ENCODE results near the gene NCL.

The NCL gene

GRCh38 chr2:231454361-231454791, 9.9 kb downstream of the NCL start:
- no peak overlapping the region for H3K9ac ChIP-seq (ENCODE audit: low read length)
- no peak for TF ChIP-seq CTCF (IDR thresholded peaks at IDR 0.05; ENCODE audit: insufficient read depth, low read length, poor library complexity, severe bottlenecking)
- TF ChIP-seq EZH2phosphoT487 (conservative IDR thresholded peaks at IDR 0.05; ENCODE audit: low read length): no peak
- H4K20me1 ChIP-seq (ENCODE audit: low read depth, low read length): peaks cover 32% of the 10 kb centered on the region
- no peak overlapping the region for H2AFZ ChIP-seq (ENCODE audit: low read depth, low read length, severe bottlenecking)
- no peak overlapping the region for H3K27ac ChIP-seq (ENCODE audit: low read depth, low read length)
- H3K4me3 ChIP-seq (ENCODE audit: insufficient read depth, low read length, poor library complexity, severe bottlenecking): no peak overlapping the region
- no peaks in the 10 kb centered on the region for H3K79me2 ChIP-seq (ENCODE audit: insufficient read depth, low read length)
- peaks cover 45% of the 10 kb centered on the region for H3K36me3 ChIP-seq (ENCODE audit: low read length)
- H3K9me2 ChIP-seq (replicated peaks; ENCODE audit: insufficient read depth, low read length): no peaks in the 10 kb centered on the region
- no peaks in the 10 kb centered on the region for H3K27me3 ChIP-seq (ENCODE audit: low read length)
- no peaks in the 10 kb centered on the region for H3K9me3 ChIP-seq (ENCODE audit: insufficient read depth, low read length)
- H3F3A ChIP-seq (ENCODE audit: insufficient read depth): peaks cover 92% of the 10 kb centered on the region
- no peak overlapping the region for H3K4me2 ChIP-seq (ENCODE audit: low read depth, low read length, poor library complexity, severe bottlenecking)

GRCh38 chr2:231452799-231453508, 11.3 kb downstream of the NCL start:
- H4K20me1 ChIP-seq (ENCODE audit: low read depth, low read length): peaks cover 21% of the 10 kb centered on the region

GRCh38 chr2:231450548-231450989, 13.7 kb downstream of the NCL start:
- Histone ChIP-seq H3K9me2 (replicated peaks; ENCODE audit: insufficient read depth, low read length) (no peaks in the 10 kb centered on the region), H3K79me2 (ENCODE audit: insufficient read depth, low read length) (no peaks in the 10 kb centered on the region), H3K9me3 (ENCODE audit: insufficient read depth, low read length) (no peaks in the 10 kb centered on the region), H3F3A (ENCODE audit: insufficient read depth) (peaks cover 58% of the 10 kb centered on the region), H3K4me2 (ENCODE audit: low read depth, low read length, poor library complexity, severe bottlenecking) (no peak overlapping the region), H3K4me3 (ENCODE audit: insufficient read depth, low read length, poor library complexity, severe bottlenecking) (no peak overlapping the region), H4K20me1 (ENCODE audit: low read depth, low read length) (no peaks in the 10 kb centered on the region), H3K27me3 (ENCODE audit: low read length) (no peaks in the 10 kb centered on the region), H2AFZ (ENCODE audit: low read depth, low read length, severe bottlenecking) (no peak overlapping the region), H3K27ac (ENCODE audit: low read depth, low read length) (no peak overlapping the region), H3K9ac (ENCODE audit: low read length) (no peak overlapping the region), H3K36me3 (ENCODE audit: low read length) (peaks cover 7% of the 10 kb centered on the region; the same call in 1 of the 2 replicates)
- TF ChIP-seq EZH2phosphoT487 (conservative IDR thresholded peaks at IDR 0.05; ENCODE audit: low read length) (no peak), CTCF (IDR thresholded peaks at IDR 0.05; ENCODE audit: insufficient read depth, low read length, poor library complexity, severe bottlenecking) (no peak)

More at GRCh38 chr2:231452799-231453508, 11.3 kb downstream of the NCL start:
- H3K9me3 ChIP-seq (ENCODE audit: insufficient read depth, low read length): no peaks in the 10 kb centered on the region
- no peak overlapping the region for H3K9ac ChIP-seq (ENCODE audit: low read length)
- no peak overlapping the region for H3K4me2 ChIP-seq (ENCODE audit: low read depth, low read length, poor library complexity, severe bottlenecking)
- peak overlapping the region; percentile 13; the same call in 1 of the 2 replicates for H3K27ac ChIP-seq (ENCODE audit: low read depth, low read length)
- H3K36me3 ChIP-seq (ENCODE audit: low read length): peaks cover 31% of the 10 kb centered on the region
- no peaks in the 10 kb centered on the region for H3K79me2 ChIP-seq (ENCODE audit: insufficient read depth, low read length)
- H3K4me3 ChIP-seq (ENCODE audit: insufficient read depth, low read length, poor library complexity, severe bottlenecking): no peak overlapping the region
- no peak overlapping the region for H2AFZ ChIP-seq (ENCODE audit: low read depth, low read length, severe bottlenecking)
- H3K27me3 ChIP-seq (ENCODE audit: low read length): no peaks in the 10 kb centered on the region
- TF ChIP-seq CTCF (IDR thresholded peaks at IDR 0.05; ENCODE audit: insufficient read depth, low read length, poor library complexity, severe bottlenecking) (no peak), EZH2phosphoT487 (conservative IDR thresholded peaks at IDR 0.05; ENCODE audit: low read length) (no peak)
- H3F3A ChIP-seq (ENCODE audit: insufficient read depth): peaks cover 82% of the 10 kb centered on the region
- H3K9me2 ChIP-seq (replicated peaks; ENCODE audit: insufficient read depth, low read length): no peaks in the 10 kb centered on the region

Data from SU-DHL-6 (cell line).